HFFc6 (cell line): ENCODE results near the gene ADAM22. TPM values are rescaled to one million over a fixed set of nuclear protein-coding genes. Genes with fewer than 3 reads are reported as not detected.

ENCODE experiments used
- DNase-seq: peaks from one replicate; pipeline ENCODE4 v3.0.0-alpha.2; 2018
- H3K27ac Mint-ChIP-seq: 2 replicates; pipeline ENCODE4 v1.8.0; 2020; ENCODE audit warnings: mild to moderate bottlenecking, mixed read lengths
- H3K27me3 Mint-ChIP-seq: 2 replicates; pipeline ENCODE4 v1.8.0; 2021; ENCODE audit warnings: mild to moderate bottlenecking, moderate library complexity, mixed read lengths; ENCODE audit not compliant: insufficient read depth
- H3K36me3 Mint-ChIP-seq: 2 replicates; pipeline ENCODE4 v1.8.0; 2021; ENCODE audit warnings: low read depth, mixed read lengths
- H3K4me1 Mint-ChIP-seq: 2 replicates; pipeline ENCODE4 v1.8.0; 2020; ENCODE audit warnings: low read depth, mixed read lengths
- H3K4me3 Mint-ChIP-seq: 2 replicates; pipeline ENCODE4 v1.8.0; 2020; ENCODE audit warnings: mild to moderate bottlenecking, moderate library complexity, mixed read lengths
- H3K9me3 Mint-ChIP-seq: 2 replicates; pipeline ENCODE4 v1.8.0; 2020; ENCODE audit warnings: mild to moderate bottlenecking, mixed read lengths
- total RNA-seq, 6 experiments: library from RNA; stranded (reverse); fragmentation: NEBNext Ultra II Directional; extraction: Animal tissue kit (Norgen Biotek cat#: 25700); gene quantifications; 2 replicates in 1 of 6; 3 replicates in 5 of 6; pipeline ENCODE4 v1.2.3, GENCODE V29; 2021
- TF ChIP-seq, protein P1 (sequence below): fragments of 200-600 bp; sonication (generic); IDR thresholded peaks from 2 replicates; pipeline ENCODE4 v1.5.0; 2021; ENCODE audit warnings: antibody characterized with exemption, mild to moderate bottlenecking

ADAM22 gene
- total RNA-seq, 6 experiments from 2014 or later: 0.05 to 0.24 (median 0.12) TPM; not detected in 1

- no peaks in the 10 kb centered on the region for H3K36me3 Mint-ChIP-seq
- TF ChIP-seq, protein P1, sequence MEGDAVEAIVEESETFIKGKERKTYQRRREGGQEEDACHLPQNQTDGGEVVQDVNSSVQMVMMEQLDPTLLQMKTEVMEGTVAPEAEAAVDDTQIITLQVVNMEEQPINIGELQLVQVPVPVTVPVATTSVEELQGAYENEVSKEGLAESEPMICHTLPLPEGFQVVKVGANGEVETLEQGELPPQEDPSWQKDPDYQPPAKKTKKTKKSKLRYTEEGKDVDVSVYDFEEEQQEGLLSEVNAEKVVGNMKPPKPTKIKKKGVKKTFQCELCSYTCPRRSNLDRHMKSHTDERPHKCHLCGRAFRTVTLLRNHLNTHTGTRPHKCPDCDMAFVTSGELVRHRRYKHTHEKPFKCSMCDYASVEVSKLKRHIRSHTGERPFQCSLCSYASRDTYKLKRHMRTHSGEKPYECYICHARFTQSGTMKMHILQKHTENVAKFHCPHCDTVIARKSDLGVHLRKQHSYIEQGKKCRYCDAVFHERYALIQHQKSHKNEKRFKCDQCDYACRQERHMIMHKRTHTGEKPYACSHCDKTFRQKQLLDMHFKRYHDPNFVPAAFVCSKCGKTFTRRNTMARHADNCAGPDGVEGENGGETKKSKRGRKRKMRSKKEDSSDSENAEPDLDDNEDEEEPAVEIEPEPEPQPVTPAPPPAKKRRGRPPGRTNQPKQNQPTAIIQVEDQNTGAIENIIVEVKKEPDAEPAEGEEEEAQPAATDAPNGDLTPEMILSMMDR: no peak
- DNase-seq: no peak
- H3K9me3 Mint-ChIP-seq: no peaks in the 10 kb centered on the region
- H3K4me1 Mint-ChIP-seq: peaks cover 24% of the 10 kb centered on the region
- peaks cover 4% of the 10 kb centered on the region for H3K27me3 Mint-ChIP-seq
- H3K27ac Mint-ChIP-seq: no peak overlapping the region
- no peak overlapping the region for H3K4me3 Mint-ChIP-seq
Measured at GRCh38 chr7:88229302-88229995, 295.4 kb downstream of the ADAM22 start.

DNA sequence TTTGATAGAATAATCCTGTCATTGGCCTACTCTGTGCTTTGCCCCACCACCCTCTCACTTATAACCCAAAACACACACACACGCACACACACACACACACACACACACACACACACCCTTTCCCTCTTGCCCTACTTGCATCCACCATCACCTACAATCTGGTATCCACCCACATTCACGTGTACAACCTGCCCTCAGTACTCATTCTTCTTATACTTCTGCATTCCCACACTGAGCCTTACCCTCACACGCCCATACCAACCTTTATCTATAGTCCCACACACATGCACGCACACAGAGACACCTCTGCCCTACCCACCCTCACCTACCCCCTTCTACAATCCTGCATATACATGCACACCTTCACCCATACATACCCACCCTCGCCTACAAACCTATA is 296.6 kb downstream of the ADAM22 start:
- Mint-ChIP-seq H3K36me3 (no peaks in the 10 kb centered on the region), H3K27me3 (peaks cover 4% of the 10 kb centered on the region), H3K4me3 (no peak overlapping the region), H3K4me1 (peaks cover 15% of the 10 kb centered on the region), H3K9me3 (no peaks in the 10 kb centered on the region), H3K27ac (no peak overlapping the region)
- no peak for DNase-seq
- TF ChIP-seq, protein P1: no peak

GRCh38 chr7:88233828-88234227 is 299.8 kb downstream of the ADAM22 start:
- TF ChIP-seq, protein P1: no peak
- Mint-ChIP-seq H3K9me3 (no peaks in the 10 kb centered on the region), H3K4me1 (no peaks in the 10 kb centered on the region), H3K4me3 (no peak overlapping the region), H3K27me3 (peaks cover 7% of the 10 kb centered on the region), H3K27ac (no peak overlapping the region), H3K36me3 (no peaks in the 10 kb centered on the region)
- no peak for DNase-seq

- H3K36me3 Mint-ChIP-seq: no peaks in the 10 kb centered on the region
- H3K27ac Mint-ChIP-seq: no peak overlapping the region
- H3K4me3 Mint-ChIP-seq: no peak overlapping the region
- DNase-seq: no peak
- peaks cover 6% of the 10 kb centered on the region for H3K27me3 Mint-ChIP-seq
- H3K4me1 Mint-ChIP-seq: no peaks in the 10 kb centered on the region
- no peaks in the 10 kb centered on the region for H3K9me3 Mint-ChIP-seq
- TF ChIP-seq, protein P1: no peak
Measured at GRCh38 chr7:88239852-88240251, 305.8 kb downstream of the ADAM22 start.

GRCh38 chr7:88243345-88243909 is 309.4 kb downstream of the ADAM22 start:
- TF ChIP-seq, protein P1: peak; percentile 82
- no peaks in the 10 kb centered on the region for H3K4me1 Mint-ChIP-seq
- no peak overlapping the region for H3K4me3 Mint-ChIP-seq
- no peaks in the 10 kb centered on the region for H3K9me3 Mint-ChIP-seq
- peak; percentile 48 for DNase-seq
- no peak overlapping the region for H3K27ac Mint-ChIP-seq
- peaks cover 3% of the 10 kb centered on the region; the same call in 1 of the 2 replicates for H3K27me3 Mint-ChIP-seq
- H3K36me3 Mint-ChIP-seq: no peaks in the 10 kb centered on the region
